ENCODE data around the gene TANGO2.

DNA sequence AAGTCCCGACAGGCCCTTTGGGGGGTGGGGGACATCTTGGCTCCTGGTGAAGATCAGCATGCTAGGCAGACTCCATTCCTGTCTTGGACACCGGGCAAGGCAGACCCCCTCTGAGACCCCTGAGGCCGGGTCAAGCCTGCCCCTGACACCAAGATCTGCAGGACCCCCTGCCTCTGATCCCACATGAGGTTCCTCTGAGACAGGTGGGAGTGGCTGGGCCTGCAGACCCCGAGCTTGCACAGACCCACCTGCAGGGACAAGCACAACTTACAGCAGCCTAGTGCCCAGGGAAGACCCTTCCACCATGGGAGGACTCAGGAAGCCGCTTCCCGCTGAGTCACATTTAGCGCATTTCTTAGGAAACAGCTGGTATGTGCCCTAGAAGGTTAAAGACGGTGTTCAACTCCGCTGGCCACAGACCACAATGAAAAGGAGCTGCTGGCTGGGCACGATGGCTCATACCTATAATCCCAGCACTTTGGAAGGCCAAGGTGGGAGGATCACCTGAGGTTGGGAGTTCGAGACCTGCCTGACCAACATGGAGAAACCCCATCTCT, 19.8 kb upstream of the TANGO2 start:
- TF ChIP-seq, protein P1, sequence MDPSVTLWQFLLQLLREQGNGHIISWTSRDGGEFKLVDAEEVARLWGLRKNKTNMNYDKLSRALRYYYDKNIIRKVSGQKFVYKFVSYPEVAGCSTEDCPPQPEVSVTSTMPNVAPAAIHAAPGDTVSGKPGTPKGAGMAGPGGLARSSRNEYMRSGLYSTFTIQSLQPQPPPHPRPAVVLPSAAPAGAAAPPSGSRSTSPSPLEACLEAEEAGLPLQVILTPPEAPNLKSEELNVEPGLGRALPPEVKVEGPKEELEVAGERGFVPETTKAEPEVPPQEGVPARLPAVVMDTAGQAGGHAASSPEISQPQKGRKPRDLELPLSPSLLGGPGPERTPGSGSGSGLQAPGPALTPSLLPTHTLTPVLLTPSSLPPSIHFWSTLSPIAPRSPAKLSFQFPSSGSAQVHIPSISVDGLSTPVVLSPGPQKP (IDR thresholded peaks at IDR 0.05; ENCODE audit: low read depth, low read length) = no peak
- TF ChIP-seq EP300 (IDR thresholded peaks at IDR 0.05; ENCODE audit: borderline replicate concordance in 1 of 2, control insufficient read depth in 1 of 2, low read depth in 2 of 2, low read length in 2 of 2) = no peak
- no peak for TF ChIP-seq CHD1 (IDR thresholded peaks at IDR 0.05; ENCODE audit: low read depth, low read length)
- TF ChIP-seq, protein P2, sequence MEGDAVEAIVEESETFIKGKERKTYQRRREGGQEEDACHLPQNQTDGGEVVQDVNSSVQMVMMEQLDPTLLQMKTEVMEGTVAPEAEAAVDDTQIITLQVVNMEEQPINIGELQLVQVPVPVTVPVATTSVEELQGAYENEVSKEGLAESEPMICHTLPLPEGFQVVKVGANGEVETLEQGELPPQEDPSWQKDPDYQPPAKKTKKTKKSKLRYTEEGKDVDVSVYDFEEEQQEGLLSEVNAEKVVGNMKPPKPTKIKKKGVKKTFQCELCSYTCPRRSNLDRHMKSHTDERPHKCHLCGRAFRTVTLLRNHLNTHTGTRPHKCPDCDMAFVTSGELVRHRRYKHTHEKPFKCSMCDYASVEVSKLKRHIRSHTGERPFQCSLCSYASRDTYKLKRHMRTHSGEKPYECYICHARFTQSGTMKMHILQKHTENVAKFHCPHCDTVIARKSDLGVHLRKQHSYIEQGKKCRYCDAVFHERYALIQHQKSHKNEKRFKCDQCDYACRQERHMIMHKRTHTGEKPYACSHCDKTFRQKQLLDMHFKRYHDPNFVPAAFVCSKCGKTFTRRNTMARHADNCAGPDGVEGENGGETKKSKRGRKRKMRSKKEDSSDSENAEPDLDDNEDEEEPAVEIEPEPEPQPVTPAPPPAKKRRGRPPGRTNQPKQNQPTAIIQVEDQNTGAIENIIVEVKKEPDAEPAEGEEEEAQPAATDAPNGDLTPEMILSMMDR (IDR thresholded peaks at IDR 0.05 in 2 of 3, conservative IDR thresholded peaks at IDR 0.05 in 1 of 3; ENCODE audit: control insufficient read depth in 2 of 3, extremely low read depth in 1 of 3, insufficient read depth in 1 of 3, low read depth in 3 of 3, low read length in 3 of 3) = no peak
- TF ChIP-seq, protein P3, sequence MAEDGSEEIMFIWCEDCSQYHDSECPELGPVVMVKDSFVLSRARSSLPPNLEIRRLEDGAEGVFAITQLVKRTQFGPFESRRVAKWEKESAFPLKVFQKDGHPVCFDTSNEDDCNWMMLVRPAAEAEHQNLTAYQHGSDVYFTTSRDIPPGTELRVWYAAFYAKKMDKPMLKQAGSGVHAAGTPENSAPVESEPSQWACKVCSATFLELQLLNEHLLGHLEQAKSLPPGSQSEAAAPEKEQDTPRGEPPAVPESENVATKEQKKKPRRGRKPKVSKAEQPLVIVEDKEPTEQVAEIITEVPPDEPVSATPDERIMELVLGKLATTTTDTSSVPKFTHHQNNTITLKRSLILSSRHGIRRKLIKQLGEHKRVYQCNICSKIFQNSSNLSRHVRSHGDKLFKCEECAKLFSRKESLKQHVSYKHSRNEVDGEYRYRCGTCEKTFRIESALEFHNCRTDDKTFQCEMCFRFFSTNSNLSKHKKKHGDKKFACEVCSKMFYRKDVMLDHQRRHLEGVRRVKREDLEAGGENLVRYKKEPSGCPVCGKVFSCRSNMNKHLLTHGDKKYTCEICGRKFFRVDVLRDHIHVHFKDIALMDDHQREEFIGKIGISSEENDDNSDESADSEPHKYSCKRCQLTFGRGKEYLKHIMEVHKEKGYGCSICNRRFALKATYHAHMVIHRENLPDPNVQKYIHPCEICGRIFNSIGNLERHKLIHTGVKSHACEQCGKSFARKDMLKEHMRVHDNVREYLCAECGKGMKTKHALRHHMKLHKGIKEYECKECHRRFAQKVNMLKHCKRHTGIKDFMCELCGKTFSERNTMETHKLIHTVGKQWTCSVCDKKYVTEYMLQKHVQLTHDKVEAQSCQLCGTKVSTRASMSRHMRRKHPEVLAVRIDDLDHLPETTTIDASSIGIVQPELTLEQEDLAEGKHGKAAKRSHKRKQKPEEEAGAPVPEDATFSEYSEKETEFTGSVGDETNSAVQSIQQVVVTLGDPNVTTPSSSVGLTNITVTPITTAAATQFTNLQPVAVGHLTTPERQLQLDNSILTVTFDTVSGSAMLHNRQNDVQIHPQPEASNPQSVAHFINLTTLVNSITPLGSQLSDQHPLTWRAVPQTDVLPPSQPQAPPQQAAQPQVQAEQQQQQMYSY (CRISPR knock-in tag; IDR thresholded peaks at IDR 0.05) = no peak
- TF ChIP-seq HDAC6 (IDR thresholded peaks at IDR 0.05; ENCODE audit: unreplicated experiment) = no peak
- TF ChIP-seq EZH2 (IDR thresholded peaks at IDR 0.05; ENCODE audit: borderline replicate concordance, control insufficient read depth, low read depth, low read length) = no peak
- no peak for TF ChIP-seq ZSCAN29 (IDR thresholded peaks at IDR 0.05)
- TF ChIP-seq, protein P4, sequence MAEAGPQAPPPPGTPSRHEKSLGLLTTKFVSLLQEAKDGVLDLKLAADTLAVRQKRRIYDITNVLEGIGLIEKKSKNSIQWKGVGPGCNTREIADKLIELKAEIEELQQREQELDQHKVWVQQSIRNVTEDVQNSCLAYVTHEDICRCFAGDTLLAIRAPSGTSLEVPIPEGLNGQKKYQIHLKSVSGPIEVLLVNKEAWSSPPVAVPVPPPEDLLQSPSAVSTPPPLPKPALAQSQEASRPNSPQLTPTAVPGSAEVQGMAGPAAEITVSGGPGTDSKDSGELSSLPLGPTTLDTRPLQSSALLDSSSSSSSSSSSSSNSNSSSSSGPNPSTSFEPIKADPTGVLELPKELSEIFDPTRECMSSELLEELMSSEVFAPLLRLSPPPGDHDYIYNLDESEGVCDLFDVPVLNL (IDR thresholded peaks at IDR 0.05; ENCODE audit: low read depth, low read length) = no peak
- TF ChIP-seq SREBF1 (IDR thresholded peaks at IDR 0.05; ENCODE audit: low read length) = no peak
- TF ChIP-seq POLR2AphosphoS2 (IDR thresholded peaks at IDR 0.05; ENCODE audit: low read depth, low read length) = no peak
